NCI-H226 (cell line): ENCODE measurements around the gene FBXO34.
"Not testable (repeated sequence)": the region's sequence is repeated elsewhere in the genome, so short reads cannot be mapped to it uniquely, and the experiment has no call there.

Experiments used
- DNase-seq: peaks from one replicate; pipeline ENCODE4 v3.0.0-alpha.2; 2015

Gene FBXO34

DNA sequence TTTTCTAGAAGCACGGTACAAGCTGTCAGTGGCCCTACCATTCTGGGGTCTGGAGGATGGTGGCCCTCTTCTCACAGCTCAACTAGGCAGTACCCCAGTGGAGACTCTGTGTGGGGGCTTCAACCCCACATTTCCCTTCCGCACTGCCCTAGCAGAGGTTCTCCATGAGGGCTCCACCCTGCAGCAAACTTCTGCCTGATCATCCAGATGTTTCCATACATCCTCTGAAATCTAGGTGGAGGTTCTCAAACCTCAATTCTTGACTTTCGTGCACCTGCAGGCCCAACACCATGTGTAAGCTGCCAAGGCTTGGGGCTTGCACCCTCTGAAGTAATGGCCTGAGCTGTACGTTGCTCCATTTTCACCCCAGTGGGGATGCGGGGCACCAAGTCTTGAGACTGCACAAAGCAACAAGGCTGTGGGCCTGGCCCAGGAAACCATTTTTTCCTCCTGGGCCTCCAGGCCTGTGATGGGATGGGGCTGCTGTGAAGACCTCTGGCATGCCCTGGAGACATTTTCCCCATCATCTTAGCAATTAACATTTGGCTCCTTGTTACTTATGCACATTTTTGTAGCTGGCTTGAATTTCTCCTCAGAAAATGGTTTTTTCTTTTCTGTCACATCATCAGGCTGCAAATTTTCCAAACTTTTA, 41.3 kb downstream of the FBXO34 start:
- DNase-seq, result not testable (repeated sequence)

DNA sequence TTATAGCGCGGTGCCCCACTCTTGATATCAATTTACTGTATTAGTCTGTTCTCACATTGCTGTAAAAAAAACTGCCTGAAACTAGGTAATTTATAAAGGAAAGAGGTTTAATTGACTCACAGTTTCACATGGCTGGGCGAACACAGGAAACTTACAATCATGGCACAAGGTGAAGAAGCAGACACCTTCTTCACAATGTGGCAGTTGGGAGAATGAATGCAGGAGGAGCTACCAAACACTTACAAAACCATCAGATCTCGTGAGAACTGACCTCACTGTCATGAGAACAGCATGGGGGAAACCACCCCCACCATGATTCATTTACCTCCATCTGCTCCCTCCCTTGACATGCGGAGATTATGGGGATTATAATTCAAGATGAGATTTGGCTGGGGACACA, 42.3 kb downstream of the FBXO34 start:
- no peak for DNase-seq

DNA sequence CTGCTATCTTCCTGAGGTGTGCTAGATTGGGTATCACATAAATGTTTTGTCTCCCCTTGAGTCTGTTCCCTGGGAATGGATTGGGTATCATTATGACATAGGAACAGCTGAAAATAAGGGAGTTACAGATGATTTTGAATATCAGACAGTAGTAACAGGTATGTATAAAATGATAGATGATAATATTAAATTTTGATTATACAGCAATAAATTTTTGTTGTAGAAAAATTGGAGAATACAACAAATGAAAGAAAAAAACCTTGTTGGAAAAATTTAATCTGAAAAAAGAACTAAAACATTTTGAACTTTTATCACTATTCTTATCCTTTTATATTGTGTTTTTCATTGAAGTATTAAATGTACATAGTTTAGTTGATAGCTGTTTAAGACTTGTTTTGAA, 43.2 kb downstream of the FBXO34 start:
- no peak for DNase-seq

DNA sequence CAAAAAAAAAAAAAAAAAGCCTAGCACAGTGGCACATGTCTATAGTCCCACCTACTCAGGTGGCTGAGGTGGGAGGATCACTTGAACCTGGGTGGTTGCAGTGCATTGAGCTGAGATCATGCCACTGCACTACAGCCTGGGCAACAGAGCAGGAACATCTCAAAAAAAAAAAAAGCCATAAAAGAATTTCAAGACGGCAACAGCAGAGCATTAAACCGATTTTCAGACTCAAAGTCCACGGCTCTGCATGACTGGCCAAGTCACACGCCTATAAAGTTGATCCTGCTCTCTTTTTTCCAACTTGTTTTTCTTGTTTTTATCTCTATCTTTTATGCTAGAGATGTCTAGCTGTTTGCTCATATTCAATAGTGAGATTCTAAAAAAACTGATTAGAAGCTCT, 45.3 kb downstream of the FBXO34 start:
- DNase-seq, result no peak

DNA sequence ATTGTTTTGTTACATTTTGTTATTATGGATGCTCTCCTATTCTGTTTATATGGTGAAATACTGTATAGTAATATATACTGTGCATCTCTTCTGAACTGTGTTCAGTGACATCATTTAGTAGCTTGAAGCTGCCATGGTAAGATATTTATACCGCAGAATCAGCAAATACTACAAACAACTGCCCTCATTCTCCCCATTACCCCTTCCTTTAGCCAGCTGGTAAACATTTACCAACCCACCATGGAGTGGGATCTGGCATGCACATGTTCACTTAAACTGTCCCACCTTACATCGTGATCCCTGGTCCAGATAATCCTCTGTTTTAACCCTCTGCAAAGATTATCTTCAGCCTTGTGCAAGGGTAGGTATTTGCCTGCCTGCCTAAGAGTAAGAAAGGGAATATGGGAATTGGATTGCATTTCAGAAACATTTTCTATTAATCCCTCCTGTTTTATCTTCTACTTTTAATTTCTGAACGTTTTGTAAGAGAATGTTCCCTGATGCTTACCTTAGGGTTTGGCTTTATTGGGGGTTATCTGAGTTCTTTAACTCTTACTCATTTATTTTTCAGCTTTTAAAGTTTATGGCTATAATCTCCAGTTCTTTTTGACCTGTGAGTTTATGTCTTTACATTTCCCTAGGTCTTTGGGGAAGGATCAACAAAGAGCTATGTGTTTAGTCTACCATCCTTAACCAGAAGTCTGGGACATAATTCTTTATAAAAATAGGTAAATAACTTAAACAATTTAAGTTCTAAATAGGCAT, 46.5 kb downstream of the FBXO34 start:
- no peak for DNase-seq

DNA sequence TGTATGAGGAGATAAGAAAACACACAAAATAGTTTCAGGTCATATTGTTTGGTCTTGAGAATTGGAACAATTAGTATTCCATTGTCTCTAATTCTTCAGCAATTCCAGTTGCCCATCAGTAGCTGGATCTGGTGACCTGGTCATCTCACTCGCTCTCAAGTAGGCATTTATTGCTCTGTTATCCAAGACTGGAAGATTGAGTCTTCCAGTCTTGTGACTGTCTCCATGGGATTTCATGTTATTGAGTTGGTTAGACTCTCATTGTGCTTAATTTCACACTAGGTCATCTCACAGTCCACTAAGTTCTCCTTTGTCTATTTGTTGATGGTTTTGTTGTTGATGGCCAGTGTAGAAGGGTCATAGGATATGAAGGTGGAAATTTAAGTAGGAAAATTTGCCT, 47.5 kb downstream of the FBXO34 start:
- DNase-seq, result no peak

DNA sequence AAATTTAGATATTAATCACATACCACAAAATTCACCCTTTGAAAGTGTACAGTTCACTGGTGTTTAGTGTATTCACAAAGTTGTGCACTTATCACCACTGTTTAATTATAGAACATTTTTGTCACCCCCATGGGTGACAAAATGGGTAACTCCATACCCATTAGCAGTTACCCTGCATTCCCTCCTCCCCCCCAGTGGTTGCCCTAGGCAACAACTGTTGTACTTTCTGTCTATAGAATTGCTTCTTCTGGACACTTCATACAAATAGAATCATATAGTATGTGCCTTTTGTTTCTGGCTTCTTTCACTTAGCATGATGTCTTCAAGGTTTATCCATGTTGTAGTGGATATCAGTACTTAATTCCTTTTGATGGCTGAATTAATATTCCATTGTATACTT, 52.7 kb downstream of the FBXO34 start:
- DNase-seq, result no peak

DNA sequence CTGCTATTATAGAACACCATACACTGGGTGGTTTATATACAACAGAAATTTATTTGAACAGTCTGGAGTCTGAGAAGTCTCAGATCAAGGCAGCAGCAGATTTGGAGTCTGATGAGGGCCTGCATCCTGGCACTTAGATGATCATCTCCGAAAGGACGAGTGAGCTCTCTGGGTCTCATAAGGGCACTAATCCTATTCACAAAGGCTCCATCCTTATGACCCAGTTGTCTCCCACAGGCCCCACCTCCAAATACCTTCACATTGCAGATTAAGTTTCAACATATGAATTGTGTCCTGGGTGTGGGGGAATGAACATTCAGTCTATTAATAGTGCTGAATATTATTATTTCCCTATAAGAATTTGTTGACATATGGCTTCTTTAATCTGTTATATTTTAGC, 53.6 kb downstream of the FBXO34 start:
- DNase-seq, result no peak

DNA sequence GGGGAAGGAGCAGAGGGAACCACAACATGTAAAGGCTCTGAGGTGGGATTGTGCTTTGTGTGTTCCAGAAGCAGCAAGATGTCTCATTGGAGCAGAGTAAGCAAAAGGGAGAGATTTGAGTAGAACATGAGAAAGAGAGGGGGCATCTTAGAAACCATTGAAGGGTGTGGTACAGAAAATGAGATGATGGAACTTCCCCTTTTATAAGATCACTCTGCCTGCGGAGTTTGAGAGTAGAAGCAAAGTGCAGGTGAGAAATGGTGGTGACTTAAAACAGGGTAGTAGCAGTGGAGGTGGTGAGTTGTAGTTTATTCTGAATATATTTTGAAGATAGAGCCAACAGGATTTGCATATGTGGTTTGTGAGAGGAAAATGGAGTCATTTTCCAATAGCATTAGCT, 56.0 kb downstream of the FBXO34 start:
- DNase-seq, result no peak

DNA sequence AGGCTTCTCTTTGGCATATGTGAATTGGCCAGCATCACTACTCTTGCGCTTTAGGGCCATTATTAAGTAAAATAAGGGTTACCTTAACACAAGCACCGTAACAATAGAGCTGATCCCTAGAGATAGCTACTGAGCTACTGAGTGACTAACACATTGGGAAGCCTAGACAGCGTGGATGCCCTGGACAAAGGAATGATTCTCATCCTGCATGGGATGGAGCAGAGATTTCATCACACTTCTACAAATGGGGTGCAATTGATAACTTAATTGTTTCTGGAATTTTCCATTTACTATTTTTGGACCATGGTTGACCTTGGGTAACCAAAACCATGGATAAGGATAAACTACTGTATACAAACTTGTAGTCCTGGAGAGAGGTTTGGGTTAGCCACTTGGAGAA, 57.1 kb downstream of the FBXO34 start:
- peak; percentile 19 for DNase-seq

DNA sequence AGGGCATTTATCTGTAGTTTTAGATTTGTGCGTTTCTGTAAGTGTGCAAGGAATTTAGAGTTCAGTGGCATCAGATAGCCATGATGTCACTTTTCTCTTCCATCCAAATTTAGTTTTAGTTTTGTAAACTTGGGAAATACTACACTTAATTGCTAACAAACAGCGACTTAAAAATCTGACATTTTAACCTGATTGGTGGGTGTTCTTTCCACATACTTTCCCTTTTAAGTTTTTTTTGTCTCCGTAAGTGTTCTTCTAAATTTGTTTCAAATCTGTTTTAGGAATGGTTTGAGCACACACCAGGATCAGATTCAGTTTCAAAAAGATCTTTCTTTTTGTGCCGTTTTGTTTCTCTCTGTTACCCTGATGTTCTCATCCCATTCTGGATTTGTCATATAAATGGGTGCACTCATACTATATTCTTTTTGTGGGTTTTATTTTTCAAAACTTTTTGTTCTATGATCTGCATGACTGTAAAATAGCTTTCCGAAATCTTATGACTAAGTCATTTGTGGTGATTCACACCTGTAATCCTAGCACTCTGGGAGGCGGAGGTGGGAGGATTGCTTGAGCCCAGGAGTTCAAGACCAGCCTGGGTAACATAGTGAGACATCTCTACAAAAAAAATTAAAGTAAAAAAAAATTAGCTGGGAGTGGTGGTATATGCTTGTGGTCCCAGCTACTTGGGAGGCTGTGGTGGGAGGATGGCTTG, 58.9 kb downstream of the FBXO34 start:
- peak; percentile 41 for DNase-seq

DNA sequence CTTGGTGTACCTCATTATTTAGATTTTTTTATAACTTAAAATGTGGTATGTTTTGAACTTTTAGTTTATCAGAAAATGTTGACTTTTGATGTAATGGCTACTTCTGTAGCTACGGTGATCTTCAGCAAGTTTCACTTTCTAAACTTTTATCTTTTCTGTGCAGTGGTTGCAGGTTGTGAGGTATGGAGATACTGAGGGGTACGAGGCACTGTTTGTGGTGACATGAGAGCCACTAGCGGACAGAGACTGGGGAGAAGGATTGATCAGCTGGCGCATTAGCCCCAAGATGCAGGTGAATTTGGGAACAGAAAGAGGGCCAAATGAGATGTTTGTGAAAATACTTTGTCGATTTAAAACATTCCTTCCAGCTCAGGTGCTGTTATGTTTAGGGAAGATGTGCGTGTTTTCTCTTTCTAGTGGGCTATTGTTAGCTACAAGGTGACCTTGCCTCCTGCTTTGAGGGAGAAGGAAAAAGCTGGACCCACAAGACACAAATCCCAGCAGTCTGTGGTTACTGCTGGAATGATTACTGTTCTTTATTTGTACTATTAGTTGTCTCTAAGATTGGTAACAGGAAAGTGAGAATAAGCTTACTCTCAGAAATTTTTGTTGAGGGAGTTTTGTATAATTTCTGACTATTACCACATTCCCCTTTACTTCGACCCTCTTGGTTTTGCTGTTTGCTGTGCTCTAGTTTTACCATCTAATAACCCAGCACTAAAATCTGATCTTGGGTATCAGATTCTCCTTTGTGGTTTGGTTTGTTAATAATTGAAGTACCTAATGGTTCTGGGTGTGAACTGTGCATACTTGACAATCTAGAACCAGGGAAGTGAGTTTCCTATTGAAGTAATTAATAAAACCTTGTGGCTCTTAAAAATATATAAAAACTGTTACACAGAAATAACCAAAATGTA, 61.7 kb downstream of the FBXO34 start:
- DNase-seq, result no peak

DNA sequence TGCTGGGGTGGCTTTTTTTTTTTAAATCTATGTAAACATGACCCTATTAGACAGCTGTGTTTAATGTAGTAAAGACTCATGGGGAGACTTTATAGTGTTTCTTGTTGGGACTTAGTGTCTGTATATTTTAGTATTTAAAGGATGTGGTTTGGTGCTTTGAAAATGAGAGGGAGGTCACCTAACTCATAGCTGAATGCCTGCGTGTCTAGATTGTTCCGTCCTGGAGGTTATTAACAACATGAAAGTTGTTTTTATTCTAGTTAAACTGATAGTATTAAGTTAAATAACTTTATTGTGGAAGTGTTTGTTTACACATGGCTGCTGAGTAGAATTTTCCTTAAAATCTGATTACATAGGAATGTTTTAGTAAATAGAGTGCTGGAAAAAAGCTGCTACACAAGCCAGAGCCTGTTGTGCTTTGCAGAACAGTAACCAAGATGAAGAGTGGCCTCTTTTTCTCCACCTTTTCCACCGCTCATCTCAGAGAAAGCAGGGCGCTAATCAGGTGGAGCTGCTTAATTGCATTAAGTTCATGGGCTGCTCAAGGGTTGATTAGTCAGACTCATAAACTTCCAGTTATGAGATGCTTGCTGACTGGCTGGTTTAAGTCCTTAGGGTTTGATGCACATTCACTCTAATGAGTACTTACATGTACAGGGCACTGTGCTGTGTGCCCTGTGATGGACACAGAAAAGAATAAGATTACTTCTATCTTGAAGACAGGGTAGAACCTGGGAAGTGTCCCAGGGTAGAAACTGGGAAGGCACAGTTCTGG, 62.7 kb downstream of the FBXO34 start:
- DNase-seq, result no peak

DNA sequence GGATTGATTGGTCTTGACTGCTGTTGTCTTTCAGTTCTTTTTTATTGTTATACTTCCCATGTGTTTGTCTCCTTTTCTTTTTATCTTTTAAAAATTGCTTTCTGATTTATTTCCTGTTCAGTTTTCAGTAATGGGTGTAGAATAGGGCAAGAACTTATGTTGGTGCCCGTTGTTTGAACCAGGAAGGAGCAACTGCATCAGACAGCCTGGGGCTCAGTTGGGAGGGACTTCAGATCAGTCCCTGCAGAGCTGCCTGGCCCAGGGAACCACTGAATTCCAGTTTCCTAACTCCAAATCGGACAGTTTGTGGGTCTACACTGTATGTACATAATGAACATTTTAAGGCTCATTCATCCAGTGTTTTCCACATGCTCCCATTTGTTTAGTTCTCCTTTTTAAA, 64.9 kb downstream of the FBXO34 start:
- DNase-seq, result peak; percentile 41

DNA sequence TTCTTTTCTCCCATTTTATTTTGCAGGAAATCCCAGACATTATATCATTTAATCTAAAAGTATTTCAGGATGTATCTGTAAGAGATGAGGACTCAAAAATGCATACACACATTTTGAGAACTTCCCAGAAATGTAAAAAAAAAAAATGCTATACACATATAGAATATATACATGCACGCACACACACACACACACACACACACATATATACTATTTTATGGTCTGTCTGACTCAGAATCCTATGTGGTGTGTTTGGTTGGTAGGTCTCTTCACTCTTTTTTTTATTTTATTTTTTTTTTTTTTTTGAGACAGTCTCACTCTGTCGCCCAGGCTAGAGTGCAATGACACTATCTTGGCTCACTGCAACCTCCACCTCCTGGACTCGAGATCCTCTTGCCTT, 65.5 kb downstream of the FBXO34 start:
- no peak for DNase-seq

DNA sequence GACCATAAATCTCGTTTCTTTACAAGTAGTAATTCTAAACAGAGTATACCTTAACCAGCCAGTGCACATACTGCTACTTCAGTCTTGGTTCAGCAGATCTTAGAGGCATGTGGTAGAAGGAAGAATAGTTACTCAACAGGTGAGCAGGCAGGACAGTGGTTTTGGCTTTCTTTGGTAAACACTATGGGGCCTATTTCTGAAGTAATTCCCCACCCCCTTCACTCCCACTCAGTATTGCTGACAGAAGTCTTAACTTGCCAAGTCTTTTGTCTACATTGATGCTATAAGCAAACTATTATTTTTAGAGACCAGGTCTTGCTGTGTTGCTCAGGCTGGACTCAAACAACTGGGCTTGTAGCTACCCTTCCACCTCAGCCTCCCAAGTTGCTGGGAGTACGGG, 68.5 kb downstream of the FBXO34 start:
- DNase-seq, result peak; percentile 39

DNA sequence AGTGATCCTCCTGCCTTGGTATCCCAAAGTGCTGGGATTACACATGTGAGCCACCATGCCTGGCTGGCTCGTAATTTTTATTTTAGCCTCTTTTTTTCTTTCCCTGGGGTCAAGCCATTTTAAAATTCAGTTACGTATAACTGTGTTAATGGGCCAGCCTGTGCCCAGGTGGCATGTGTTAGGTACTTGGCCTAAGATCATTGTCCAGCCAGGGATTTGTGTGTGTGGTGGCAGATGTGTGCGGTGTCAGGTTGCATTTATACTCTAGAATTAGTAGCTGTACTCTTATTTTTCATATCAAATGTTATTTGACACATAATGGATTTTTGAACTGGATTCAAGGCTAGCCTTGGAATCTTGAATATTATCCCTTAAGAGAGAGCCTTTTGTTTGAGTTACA, 69.3 kb downstream of the FBXO34 start:
- DNase-seq, result no peak

DNA sequence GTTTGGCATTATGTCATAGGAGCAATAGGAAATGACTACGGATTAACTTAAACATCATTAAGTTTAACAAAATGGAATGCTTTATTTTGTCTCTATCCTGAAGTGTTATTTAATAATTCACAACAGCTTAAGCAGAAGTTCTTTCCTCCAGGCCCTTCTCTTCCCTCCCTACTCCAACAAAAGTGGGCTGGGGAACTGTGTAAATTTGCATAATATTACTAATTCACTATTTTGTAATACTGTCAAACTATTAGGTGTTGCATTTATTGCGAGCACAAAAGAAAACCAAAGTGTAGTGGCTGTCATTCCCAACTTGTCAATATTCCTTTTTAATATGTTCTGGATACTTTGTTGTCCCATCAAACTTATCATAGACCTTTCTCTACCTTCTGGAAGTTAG, 70.6 kb downstream of the FBXO34 start:
- no peak for DNase-seq

DNA sequence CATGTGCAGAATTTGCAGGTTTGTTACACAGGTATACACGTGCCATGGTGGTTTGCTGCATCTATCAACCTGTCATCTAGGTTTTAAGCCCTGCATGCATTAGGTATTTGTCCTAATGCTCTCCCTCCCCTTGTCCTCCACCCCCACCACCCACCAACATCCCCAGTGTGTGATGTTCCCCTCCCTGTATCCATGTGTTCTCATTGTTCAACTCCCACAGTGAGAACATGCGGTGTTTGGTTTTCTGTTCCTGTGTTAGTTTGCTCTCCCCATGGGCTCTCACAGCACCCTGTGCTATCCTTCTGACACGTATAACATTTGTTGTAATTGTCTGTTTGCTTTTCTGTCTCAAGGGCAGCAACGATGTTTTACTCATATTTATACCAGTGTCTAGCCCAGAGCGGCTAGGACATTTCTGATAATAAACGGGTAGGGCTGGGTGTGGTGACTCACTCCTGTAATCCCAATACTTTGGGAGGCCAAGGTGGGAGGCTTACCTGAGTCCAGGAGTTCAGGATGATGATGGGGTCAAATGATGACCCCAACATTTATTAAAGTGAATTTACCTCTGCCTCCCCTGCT, 73.5 kb downstream of the FBXO34 start:
- DNase-seq, result not testable (repeated sequence)

DNA sequence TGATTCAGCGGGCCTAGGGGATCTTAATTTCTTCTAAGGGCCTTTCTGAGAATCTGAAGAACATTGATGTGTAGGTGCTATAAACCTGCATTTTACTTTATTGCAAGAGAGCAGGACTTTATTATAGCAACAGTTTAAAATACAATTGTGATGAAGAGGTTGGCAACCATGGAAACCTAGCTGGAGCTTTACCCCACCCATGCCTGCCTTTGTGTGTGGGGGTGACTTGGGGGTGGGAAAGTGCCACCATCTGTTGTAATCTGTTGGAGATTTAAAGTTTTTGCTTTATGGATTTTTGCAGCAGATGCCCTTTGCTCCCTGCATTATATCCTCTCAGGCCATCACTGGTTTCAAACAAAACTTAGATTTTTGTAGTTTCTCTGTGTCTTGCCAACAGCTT, 75.8 kb downstream of the FBXO34 start:
- DNase-seq, result no peak

DNA sequence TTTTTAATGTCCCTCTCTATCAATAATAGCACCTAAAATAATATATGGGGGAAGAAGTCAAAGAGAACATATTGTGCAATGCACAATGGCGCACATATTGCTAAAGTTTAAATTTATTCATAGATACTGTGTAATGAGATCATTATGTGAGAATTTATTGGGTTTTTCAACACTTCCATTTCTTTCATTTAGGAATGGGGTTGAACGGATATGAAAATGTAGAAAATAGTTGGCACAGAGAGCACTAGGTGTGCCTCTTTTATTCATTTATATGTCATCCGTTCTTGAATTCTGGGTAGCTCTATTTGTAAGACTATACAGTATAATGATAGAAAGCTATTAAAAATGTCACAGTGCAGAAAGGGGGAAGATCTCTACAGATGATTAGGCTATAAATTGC, 76.5 kb downstream of the FBXO34 start:
- no peak for DNase-seq
